ENCODE results near the gene SELENOO.

The SELENOO gene

GRCh38 chr22:50243685-50244419 is 43.0 kb downstream of the SELENOO start:
- DNase-seq = no peak

GRCh38 chr22:50244420-50245213 is 43.8 kb downstream of the SELENOO start, which contains the start of gene TUBGCP6:
TUBGCP6 (minus strand) TSS chr22:50245023; CDS start chr22:50244459, 564 bp downstream.
- peak; percentile 86 to 90 (median 87) for DNase-seq

- DNase-seq = peak in 1 of 4 experiments; percentile 64
Observed at GRCh38 chr22:50245214-50246072, 44.6 kb downstream of the SELENOO start.

GRCh38 chr22:50246242-50247175 is 45.7 kb downstream of the SELENOO start:
- no peak for DNase-seq

- DNase-seq = no peak
Observed at GRCh38 chr22:50247748-50248147, 46.9 kb downstream of the SELENOO start.

GRCh38 chr22:50248196-50249081 is 47.6 kb downstream of the SELENOO start:
- no peak for DNase-seq

GRCh38 chr22:50249341-50250248 is 48.8 kb downstream of the SELENOO start:
- no peak for DNase-seq

- DNase-seq = no peak
Observed at GRCh38 chr22:50250249-50250554, 49.4 kb downstream of the SELENOO start.

GRCh38 chr22:50250555-50251476 is 50.0 kb downstream of the SELENOO start, which contains the start of gene HDAC10:
HDAC10 (minus strand) TSS chr22:50251265; CDS start chr22:50251032, 233 bp downstream.
- DNase-seq = peak; percentile 64 to 68 (median 66)

GRCh38 chr22:50251477-50252081 is 50.8 kb downstream of the SELENOO start:
- no peak for DNase-seq

GRCh38 chr22:50252082-50253045 is 51.6 kb downstream of the SELENOO start:
- peak; percentile 47 to 62 (median 52) for DNase-seq

GRCh38 chr22:50253046-50253915 is 52.5 kb downstream of the SELENOO start:
- no peak for DNase-seq

- DNase-seq = no peak
Observed at GRCh38 chr22:50253941-50254340, 53.1 kb downstream of the SELENOO start.

GRCh38 chr22:50255099-50255498 is 54.3 kb downstream of the SELENOO start:
- no peak for DNase-seq

- DNase-seq = no peak
Observed at GRCh38 chr22:50255607-50256006, 54.8 kb downstream of the SELENOO start.
